ENCODE results near the gene RBBP8NL.
A peak's percentile ranks its signal among the peaks of the same experiment; 100 is the strongest.

RBBP8NL gene

GRCh38 chr20:62427172-62428001 lies at the start of gene RBBP8NL:
Gene RBBP8NL (minus strand): TSS chr20:62427539. CDS start chr20:62419647, 7,892 bp downstream.
- peak; percentile 76 for DNase-seq

- DNase-seq, result no peak
Observed at GRCh38 chr20:62476056-62476838, 48.9 kb upstream of the RBBP8NL start.

GRCh38 chr20:62475772-62476055 lies 48.4 kb upstream of the RBBP8NL start, which contains the start of gene GATA5:
Gene GATA5 (minus strand): TSS chr20:62475995. CDS start chr20:62475521, 474 bp downstream.
- DNase-seq, result no peak

GRCh38 chr20:62475027-62475771 lies 47.9 kb upstream of the RBBP8NL start:
- no peak for DNase-seq

GRCh38 chr20:62474604-62475026 lies 47.3 kb upstream of the RBBP8NL start:
- DNase-seq, result no peak

GRCh38 chr20:62473717-62474603 lies 46.6 kb upstream of the RBBP8NL start:
- DNase-seq, result no peak

- DNase-seq, result no peak
Observed at GRCh38 chr20:62472941-62473585, 45.7 kb upstream of the RBBP8NL start.

- no peak for DNase-seq
Observed at GRCh38 chr20:62472138-62472940, 45.0 kb upstream of the RBBP8NL start.

- no peak for DNase-seq
Observed at GRCh38 chr20:62470459-62470858, 43.1 kb upstream of the RBBP8NL start.

GRCh38 chr20:62470001-62470400 lies 42.7 kb upstream of the RBBP8NL start:
- DNase-seq, result no peak

GRCh38 chr20:62469352-62469751 lies 42.0 kb upstream of the RBBP8NL start:
- no peak for DNase-seq

GRCh38 chr20:62466806-62467537 lies 39.6 kb upstream of the RBBP8NL start:
- DNase-seq, result no peak

GRCh38 chr20:62466072-62466760 lies 38.9 kb upstream of the RBBP8NL start:
- no peak for DNase-seq

GRCh38 chr20:62464990-62465389 lies 37.7 kb upstream of the RBBP8NL start:
- no peak for DNase-seq

GRCh38 chr20:62464425-62464770 lies 37.1 kb upstream of the RBBP8NL start:
- DNase-seq, result no peak

GRCh38 chr20:62463651-62464424 lies 36.5 kb upstream of the RBBP8NL start:
- no peak for DNase-seq

GRCh38 chr20:62462976-62463592 lies 35.7 kb upstream of the RBBP8NL start:
- no peak for DNase-seq

GRCh38 chr20:62461834-62462233 lies 34.5 kb upstream of the RBBP8NL start:
- DNase-seq, result no peak
